Psoas muscle (tissue), 8 donors: ENCODE measurements around the gene KLHDC3. TPM values are rescaled to one million over a fixed set of nuclear protein-coding genes. Genes with fewer than 3 reads are reported as not detected.

Source experiments
- ATAC-seq, 4 donors: fragments of 200-7000 bp; cut with Tn5 transposase; one replicate each; pipeline ENCODE4 v1.9.1; 2020; ENCODE audit warnings: moderate library complexity in 3 of 4, mild to moderate bottlenecking in 2 of 4
- DNase-seq, 2 donors: peaks; one replicate each; pipeline ENCODE4 v3.0.0-alpha.2; 2020
- H3K27ac ChIP-seq: fragments of 200-600 bp; one replicate; pipeline ENCODE4 v1.8.0; 2022
- H3K27me3 ChIP-seq, 3 donors: fragments of 200-600 bp in 1 of 3; one replicate each; pipeline versions ENCODE4 v1.6.1 to v1.8.0; 2013 to 2022; ENCODE audit warnings: low read length in 2 of 3, mild to moderate bottlenecking in 2 of 3, moderate library complexity in 1 of 3; ENCODE audit not compliant: insufficient read depth in 3 of 3
- H3K36me3 ChIP-seq, 2 donors: fragments of 200-600 bp in 1 of 2; one replicate each; pipeline versions ENCODE4 v1.6.1 to v1.8.0; 2013 to 2022; ENCODE audit warnings: low read depth in 1 of 2, mild to moderate bottlenecking in 1 of 2, moderate library complexity in 1 of 2; ENCODE audit not compliant: insufficient read depth in 1 of 2
- H3K4me1 ChIP-seq: fragments of 200-600 bp; one replicate; pipeline ENCODE4 v1.8.0; 2022
- H3K4me3 ChIP-seq: fragments of 200-600 bp; one replicate; pipeline ENCODE4 v1.8.0; 2022; ENCODE audit warnings: mild to moderate bottlenecking
- H3K9me3 ChIP-seq: fragments of 200-600 bp; one replicate; pipeline ENCODE4 v1.8.0; 2022
- CTCF ChIP-seq: fragments of 200-600 bp; IDR thresholded peaks from one replicate; pipeline ENCODE4 v1.8.0; 2022; ENCODE audit warnings: antibody characterized with exemption
- WGBS, 3 donors: extraction: QIAGEN DNeasy Blood & Tissue Kit; methylation state at CpG; one replicate each; pipeline versions ENCODE4 v1.1.6 to v1.1.7; 2013; 5-methylcytosine and 5-hydroxymethylcytosine counted together
- intact Hi-C, 2 donors: fragments of 100-400 bp; cut with DNase I; formaldehyde crosslinking; loops; one replicate each; pipeline versions ENCODE4 v1.11.0 to v1.14.2; 2022
- long read RNA-seq, 2 donors: library from polyadenylated mRNA; unstranded; transcript quantifications; one replicate each; pipeline ENCODE4 v2.0.0, GENCODE V29; 2021
- polyA plus RNA-seq, 3 donors: library from polyadenylated mRNA; stranded (reverse); fragments of 200-250 nt; gene quantifications; one replicate each; pipeline ENCODE4 v1.2.3, GENCODE V29; 2013
- total RNA-seq, 4 donors: library from RNA; stranded (reverse); fragmentation: NEBNext Ultra II Directional in 2 of 4; extraction: Animal tissue kit (Norgen Biotek cat#: 25700) in 2 of 4; gene quantifications; one replicate each; pipeline versions ENCODE4 v1.2.1 to v1.2.4, GENCODE V29; 2021 to 2023
- donor health status: healthy with polysubstance abuse.
- donor health status: DM: no; HTN: no; CAD: no; lungs with moderate emphysema.
- donor health status: Bipolar disorder and iron deficiency.
- donor health status: healthy.
- donor health status: DM: yes; HTN: yes; CAD: no.
- donor health status: DM: no; HTN: no; CAD: no.
- donor health status: DM: no; HTN: no; CAD: no.
- donor health status: DM: yes; HTN: yes; CAD: no.

KLHDC3 gene, protein sequence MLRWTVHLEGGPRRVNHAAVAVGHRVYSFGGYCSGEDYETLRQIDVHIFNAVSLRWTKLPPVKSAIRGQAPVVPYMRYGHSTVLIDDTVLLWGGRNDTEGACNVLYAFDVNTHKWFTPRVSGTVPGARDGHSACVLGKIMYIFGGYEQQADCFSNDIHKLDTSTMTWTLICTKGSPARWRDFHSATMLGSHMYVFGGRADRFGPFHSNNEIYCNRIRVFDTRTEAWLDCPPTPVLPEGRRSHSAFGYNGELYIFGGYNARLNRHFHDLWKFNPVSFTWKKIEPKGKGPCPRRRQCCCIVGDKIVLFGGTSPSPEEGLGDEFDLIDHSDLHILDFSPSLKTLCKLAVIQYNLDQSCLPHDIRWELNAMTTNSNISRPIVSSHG
- total RNA-seq (100 to 1,000 TPM in 2 of 4 donors, 10 to 100 TPM in 2; 75.2 to 115 (median 99.1) TPM), polyA plus RNA-seq (100 to 1,000 TPM in 1 of 3 donors, 10 to 100 TPM in 2; 61.7 to 198 (median 97.1) TPM)
- long read RNA-seq, donor 1, transcript KLHDC3-202 (11 exons, 1,909 nt) = major isoform, 59 of 69 reads
- long read RNA-seq, donor 1, partial matches to known transcripts = 9 of 69 reads
- long read RNA-seq, donor 1, other reads (novel, unspliced or antisense) = 1 of 69 reads
- long read RNA-seq, donor 2, transcript KLHDC3-202 (11 exons, 1,909 nt) = major isoform, 193 of 217 reads
- long read RNA-seq, donor 2, partial matches to known transcripts = 14 of 217 reads
- long read RNA-seq, donor 2, other reads (novel, unspliced or antisense) = 9 of 217 reads

- peaks cover 4 to 51% of the 10 kb centered on the region in 2 donors for H3K36me3 ChIP-seq
- peak within 1 kb of the TSS; percentile 87 for H3K27ac ChIP-seq
- TF ChIP-seq CTCF = no peak
- H3K4me1 ChIP-seq = peaks cover 51% of the 10 kb centered on the region
- H3K4me3 ChIP-seq = peak within 1 kb of the TSS; percentile 77
- peak; percentile 99 for DNase-seq
- WGBS, 3 donors = 0% methylated on average over 49 to 51 of the region's 51 CpGs
- H3K27me3 ChIP-seq = no peaks in the 10 kb centered on the region
- no peaks in the 10 kb centered on the region for H3K9me3 ChIP-seq
- intact Hi-C loops = loop anchor here in 1 of 2 donors (2.0 kb wide), 1 partner anchor 47 kb away; no protein-coding TSS in a partner anchor
- peak; percentile 91 to 97 (median 94) for ATAC-seq
These were observed at the start of gene KLHDC3, which contains the start of gene MEA1 for GRCh38 chr6:43013843-43014433. Gene KLHDC3 (plus strand): TSS chr6:43014249. CDS start chr6:43017193, 2,944 bp downstream. Gene MEA1 (minus strand): TSS chr6:43013946. CDS start chr6:43013813, 133 bp downstream.

DNA sequence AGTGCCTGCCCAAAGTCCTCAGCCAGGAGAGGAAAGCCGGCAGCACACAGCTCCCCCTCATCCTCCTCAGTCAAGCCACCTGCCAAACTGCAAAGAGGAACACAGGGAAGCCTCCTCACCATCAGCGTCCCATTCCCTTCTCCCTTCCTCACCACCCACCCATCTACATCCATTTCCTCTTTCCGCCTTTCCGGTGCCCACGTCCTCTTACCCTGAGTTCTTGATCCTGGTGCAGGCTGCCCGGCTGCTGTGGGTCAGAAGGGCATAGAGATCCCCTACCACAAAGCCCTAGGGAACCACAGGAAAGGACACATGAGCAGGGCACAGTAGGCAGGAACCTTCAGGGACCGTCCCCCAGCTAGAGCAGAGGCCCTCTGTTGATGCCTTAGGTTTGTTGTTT lies 47.5 kb upstream of the KLHDC3 start:
- Histone ChIP-seq H3K36me3 (peaks cover 2 to 80% of the 10 kb centered on the region in 2 donors), H3K4me1 (peaks cover 9% of the 10 kb centered on the region), H3K27ac (no peak overlapping the region), H3K9me3 (no peaks in the 10 kb centered on the region), H3K27me3 (no peaks in the 10 kb centered on the region), H3K4me3 (no peak overlapping the region)
- 72 to 81% (median 79%) methylated on average over 7 of the region's 7 CpGs for WGBS, 3 donors
- DNase-seq = no peak
- no peak for ATAC-seq
- intact Hi-C loops = no loop called here
- no peak for TF ChIP-seq CTCF

DNA sequence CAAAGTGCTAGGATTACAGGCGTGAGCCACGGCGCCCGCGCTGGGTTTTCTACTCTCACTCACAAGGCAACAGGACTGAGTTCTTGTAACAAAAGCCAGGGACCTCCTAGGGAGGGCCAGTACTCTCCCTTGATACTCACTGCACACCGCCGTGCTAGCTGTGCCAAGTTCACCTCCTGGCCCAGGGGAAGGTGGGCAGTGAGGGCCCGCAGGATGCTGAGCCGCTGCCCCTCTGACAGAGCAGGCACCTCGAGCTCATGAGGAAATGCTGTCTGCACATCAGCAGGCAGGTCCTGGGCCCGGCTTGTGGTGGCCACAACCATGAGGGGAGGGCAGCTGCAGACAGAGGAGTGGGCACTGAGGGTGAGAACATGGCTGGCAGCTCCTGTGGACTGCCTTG lies 46.8 kb upstream of the KLHDC3 start:
- H3K9me3 ChIP-seq = no peaks in the 10 kb centered on the region
- peaks cover 2 to 81% of the 10 kb centered on the region in 2 donors for H3K36me3 ChIP-seq
- peaks cover 10% of the 10 kb centered on the region for H3K4me1 ChIP-seq
- no peak overlapping the region for H3K4me3 ChIP-seq
- intact Hi-C loops = no loop called here
- WGBS, 3 donors = 93 to 95% (median 93%) methylated on average over 11 of the region's 11 CpGs
- TF ChIP-seq CTCF = no peak
- H3K27me3 ChIP-seq = no peaks in the 10 kb centered on the region
- DNase-seq = no peak
- no peak for ATAC-seq
- H3K27ac ChIP-seq = no peak overlapping the region

- Histone ChIP-seq H3K27me3 (no peaks in the 10 kb centered on the region), H3K27ac (no peak overlapping the region), H3K9me3 (no peaks in the 10 kb centered on the region), H3K4me1 (peaks cover 10% of the 10 kb centered on the region), H3K4me3 (no peak overlapping the region), H3K36me3 (peaks cover 2 to 80% of the 10 kb centered on the region in 2 donors)
- intact Hi-C loops = no loop called here
- DNase-seq = no peak
- TF ChIP-seq CTCF = no peak
- WGBS, 3 donors = 90 to 93% (median 93%) methylated on average over 11 to 12 of the region's 12 CpGs
- ATAC-seq = no peak
These were observed 45.8 kb upstream of the KLHDC3 start for GRCh38 chr6:42968126-42968701.
